Activated CD8-positive, alpha-beta memory T cell treated with anti-CD3 and anti-CD28 coated beads, Interleukin-2, amount 50 U/mL, for 1 hour (primary cell): ENCODE measurements around the gene PA2G4.

Experiments used
- DNase-seq: peaks from one replicate; pipeline ENCODE4 v3.0.0-alpha.2; 2020; ENCODE audit errors: extremely low read depth

Gene PA2G4

DNA sequence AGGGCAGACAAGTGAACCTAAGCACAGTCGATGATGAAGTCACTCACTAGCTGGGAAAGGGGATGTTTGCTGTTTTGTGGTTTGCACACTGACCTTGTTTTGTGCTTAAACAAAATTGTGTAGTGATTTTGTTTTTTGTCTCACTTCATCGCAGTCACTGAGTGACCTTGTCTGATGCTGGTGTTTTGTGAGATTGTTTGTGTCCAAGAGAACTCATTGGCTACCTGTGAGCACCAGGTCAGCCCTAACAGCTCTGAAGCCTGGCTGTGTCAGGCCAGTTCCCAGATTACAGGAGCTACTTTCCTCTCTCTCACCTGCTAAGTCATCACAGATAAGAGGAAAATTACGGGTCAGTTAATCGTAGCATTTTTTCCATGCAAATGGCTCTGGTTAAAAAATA lies 19.8 kb downstream of the PA2G4 start:
- no peak for DNase-seq

DNA sequence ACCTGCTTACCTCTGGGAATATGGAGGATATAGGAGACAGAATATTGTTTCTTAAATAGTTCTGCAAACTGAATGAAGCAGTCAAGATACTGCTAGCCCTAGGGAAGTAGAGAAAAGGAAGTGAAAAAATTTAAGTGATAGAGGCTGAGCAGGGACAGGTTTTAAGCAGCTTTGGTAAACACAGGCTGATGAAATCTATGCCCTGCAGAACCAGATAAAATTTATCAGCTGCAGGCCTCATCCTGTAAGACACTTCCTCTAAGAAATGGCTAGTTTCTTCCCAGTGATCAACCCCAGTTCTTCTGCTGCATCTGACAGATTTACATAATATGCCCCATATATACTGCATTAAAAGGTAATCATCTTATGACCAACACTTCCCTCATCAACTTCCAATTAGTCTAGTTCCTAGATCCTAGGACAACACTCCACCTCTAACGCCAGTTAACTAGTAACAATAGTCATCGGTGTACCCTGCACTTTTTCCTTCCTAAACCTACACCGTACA lies 22.4 kb downstream of the PA2G4 start:
- no peak for DNase-seq

DNA sequence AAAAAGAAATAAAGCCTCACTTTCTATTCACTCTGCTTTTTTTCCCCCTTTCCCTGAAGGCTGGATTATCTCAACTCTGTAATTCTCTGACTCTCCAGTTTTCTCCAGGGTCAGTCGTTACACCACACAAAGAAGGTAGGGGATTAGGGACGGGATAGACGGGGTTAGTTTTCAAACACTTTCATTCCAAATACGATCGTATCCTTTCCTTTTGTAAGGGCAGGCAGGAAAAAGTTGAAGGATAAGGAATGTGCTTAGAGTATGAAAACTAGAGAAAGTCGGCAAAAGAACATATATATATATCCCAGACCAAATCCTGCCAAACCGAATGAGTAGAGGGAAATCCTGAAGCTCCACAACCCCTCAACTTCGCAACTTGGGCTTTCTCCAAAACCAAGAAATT lies 23.1 kb downstream of the PA2G4 start:
- no peak for DNase-seq

DNA sequence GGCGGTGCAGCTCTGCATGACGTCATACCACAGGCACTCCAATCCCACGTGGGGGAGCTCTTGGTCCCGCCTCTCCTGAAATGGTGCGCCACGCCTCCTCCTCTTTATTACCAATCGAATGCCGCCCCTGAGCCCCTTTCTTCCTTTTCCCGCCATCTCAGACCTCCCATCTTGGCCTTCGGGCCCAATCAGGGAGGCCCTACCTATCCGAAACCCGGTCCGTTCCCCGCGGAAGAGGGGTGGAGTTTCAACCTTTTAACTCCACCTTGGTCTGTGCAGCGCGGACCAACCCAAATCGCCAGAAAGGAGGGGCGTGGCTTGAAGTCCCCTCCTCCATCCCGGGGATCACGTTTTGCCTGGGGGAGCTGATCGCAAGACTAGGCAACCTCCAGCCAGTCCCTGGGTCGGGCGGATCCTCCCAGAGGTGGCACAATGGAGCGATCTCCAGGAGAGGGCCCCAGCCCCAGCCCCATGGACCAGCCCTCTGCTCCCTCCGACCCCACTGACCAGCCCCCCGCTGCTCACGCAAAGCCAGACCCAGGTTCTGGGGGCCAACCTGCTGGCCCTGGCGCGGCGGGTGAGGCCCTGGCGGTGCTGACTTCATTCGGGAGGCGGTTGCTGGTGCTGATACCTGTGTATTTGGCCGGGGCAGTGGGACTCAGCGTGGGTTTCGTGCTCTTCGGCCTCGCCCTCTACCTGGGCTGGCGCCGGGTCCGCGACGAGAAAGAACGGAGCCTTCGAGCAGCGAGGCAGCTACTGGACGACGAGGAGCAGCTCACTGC lies 23.7 kb downstream of the PA2G4 start, which contains the start of gene ESYT1:
Gene ESYT1, plus strand, starts transcription at position 380 of the 782 bp plus-strand sequence. Its CDS starts 53 bp downstream, at position 433.
- peak; percentile 98 for DNase-seq

DNA sequence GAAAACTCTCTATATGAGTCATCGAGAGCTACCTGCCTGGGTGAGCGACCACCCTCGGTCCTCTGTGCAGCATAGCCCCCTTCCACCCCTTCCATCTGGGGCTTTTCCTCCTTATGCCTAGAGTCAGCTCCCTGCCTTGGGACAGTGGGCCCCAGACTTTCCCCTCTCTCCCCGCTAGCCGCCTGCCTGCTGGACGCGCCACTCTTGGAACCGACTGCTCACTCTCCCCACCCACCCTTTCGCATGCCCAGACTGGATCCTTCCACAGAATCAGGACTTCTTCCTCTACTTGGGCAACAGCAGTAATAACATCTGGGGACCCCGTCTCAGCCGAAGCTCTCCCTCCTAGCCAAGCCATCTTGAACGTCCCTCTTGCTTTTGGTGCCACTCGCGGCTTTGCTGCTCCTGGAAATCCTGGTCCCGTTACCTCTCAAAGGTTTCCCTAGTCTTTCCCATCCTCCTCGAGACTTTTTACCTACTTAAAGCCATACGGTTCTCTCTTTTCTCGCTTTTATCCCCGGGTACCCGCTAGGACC lies 24.4 kb downstream of the PA2G4 start:
- DNase-seq: no peak

DNA sequence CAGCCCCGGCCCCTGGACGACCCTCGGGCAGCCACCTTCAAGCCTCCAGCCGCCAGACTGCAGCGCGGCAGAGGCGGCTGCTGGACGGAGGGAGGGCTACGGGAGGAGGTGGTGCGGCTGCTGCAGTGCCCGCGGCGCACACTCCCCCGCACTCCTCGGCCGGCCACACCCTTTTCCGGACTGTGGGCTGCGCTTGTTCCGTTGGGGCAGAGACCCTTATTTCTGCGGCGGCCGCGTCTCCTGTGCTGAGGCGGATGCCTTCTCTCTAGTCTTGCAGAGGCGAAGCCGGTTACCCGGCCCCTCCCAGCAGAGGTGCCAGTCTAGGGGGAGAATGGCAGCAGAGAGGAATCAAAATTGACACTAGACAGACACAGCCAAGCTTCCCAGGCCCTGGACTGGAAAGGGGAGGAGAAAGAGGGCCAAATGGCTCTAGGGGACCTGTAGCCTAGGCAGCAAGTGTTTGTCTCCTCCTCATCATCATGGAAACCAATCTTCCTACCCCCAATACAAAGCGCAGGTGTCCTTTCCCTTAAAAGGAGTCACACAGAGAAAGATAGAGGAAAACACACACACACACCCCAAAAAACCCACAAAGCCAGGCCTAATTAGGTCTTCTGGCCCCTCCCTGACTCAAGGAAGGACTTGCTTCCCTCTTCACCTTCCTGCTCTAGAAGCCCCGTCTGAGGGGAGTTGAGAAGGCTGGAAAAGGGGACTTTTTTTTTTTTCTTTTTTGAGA lies 25.0 kb downstream of the PA2G4 start:
- DNase-seq: peak; percentile 42

DNA sequence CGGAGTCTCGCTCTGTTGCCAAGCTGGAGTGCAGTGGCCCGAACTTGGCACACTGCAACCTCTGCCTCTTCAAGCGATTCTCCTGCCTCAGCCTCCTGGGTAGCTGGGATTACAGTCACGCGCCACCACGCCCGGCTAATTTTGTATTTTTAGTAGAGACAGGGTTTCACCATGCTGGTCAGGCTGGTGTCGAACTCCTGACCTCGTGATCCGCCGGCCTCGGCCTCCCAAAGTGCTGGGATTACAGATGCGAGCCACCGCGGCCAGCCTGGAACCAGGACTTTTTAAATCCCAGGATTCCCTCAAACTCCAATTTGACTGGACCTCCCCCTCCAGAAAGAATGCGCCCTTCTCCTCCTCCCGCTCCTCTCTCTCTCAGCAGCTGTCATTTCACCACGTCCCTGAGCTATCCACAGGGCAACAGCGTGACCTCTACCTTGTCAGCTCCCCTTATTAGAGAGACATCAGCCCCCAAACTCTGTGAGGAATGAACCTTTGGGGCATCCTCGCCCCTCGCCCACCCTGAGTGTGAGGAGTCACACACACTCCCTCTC lies 25.7 kb downstream of the PA2G4 start:
- no peak for DNase-seq

DNA sequence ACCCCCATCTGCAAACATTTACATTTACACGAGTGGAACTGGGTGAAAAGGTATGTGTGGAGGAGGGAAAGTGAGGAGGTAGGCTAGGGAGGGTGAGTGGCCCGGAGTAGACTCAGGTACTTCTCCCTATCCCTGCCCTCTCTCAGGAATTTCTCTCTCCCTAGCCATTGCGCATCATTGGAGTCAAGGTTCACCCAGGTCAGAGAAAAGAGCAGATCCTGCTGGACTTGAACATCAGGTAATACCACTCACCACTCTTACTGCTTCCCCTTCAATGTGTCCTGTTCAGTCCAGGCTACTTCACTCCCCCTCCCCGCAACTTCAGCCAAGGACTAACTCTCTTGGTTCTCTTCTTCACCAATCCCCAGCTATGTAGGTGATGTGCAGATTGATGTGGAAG lies 26.5 kb downstream of the PA2G4 start:
- no peak for DNase-seq

DNA sequence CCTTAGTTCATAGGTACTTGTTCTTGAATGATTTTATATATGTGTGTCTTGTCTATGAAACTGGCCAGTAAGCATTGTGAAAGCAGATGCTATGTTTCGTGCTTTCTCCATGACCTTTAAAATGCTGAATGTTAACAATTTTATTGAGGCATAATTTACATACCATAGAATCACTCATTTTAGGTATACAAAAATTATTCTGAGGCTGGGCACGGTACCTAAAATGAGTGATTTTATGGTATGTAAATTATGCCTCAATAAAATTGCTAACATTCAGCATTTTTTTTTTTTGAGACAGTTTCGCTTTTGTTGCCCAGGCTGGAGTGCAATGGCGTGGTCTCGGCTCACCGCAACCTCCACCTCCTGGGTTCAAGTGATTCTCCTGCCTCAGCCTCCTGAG lies 30.5 kb downstream of the PA2G4 start:
- no peak for DNase-seq

DNA sequence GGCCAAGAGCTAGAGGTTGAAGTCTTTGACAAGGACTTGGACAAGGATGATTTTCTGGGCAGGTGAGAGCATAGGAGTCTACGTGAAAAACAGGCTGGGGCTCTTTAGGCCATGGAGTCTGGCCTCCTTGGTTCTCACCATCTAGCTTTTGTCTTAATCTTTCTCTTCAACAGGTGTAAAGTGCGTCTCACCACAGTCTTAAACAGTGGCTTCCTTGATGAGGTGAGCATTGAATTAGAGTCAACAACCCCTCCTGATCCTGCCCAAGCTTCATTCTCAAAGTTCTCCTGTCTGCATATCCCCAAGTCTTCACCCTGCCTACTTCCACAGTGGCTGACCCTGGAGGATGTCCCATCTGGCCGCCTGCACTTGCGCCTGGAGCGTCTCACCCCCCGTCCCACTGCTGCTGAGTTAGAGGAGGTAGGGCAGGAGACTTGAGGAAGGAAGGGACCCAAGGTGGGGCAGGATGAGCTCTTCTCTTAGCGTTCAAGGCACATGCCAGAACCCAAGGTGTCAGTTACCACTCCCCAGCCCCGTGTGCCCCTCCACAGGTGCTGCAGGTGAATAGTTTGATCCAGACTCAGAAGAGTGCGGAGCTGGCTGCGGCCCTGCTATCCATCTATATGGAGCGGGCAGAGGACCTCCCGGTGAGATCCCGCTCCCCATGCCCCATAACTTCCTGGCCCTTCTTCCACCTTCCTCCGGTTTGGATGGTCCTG lies 33.7 kb downstream of the PA2G4 start:
- no peak for DNase-seq

DNA sequence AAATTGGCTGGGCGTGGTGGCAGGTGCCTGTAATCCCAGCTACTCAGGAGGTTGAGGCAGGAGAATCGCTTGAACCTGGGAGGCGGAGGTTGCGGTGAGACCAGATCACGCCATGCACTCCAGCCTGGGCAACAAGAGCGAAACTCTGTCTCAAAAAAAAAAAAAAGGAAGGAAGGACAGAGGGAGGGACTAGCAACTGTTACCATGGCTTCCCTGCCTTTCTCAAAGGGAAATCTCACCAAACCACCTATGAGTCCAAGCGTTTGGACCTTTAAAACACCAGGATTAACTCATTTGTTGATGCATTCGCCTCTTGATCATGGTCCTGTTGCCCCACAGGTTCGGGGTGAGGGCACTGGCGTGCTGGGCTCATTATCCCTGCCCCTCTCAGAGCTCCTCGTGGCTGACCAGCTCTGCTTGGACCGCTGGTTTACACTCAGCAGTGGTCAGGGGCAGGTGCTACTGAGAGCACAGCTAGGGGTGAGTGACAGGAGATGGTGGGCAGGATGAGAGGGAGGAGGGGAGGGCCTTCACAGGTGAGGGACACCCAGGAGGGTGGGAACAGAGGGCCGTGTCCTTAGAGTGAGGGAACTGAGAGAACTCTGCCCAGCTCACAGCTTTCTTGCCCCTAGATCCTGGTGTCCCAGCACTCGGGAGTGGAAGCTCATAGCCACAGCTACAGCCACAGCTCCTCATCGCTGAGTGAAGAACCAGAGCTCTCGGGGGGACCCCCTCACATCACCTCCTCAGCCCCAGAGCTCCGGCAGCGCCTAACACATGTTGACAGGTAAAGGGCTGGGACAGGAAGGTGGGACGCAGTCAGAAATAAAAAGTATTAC lies 37.8 kb downstream of the PA2G4 start:
- DNase-seq: no peak

DNA sequence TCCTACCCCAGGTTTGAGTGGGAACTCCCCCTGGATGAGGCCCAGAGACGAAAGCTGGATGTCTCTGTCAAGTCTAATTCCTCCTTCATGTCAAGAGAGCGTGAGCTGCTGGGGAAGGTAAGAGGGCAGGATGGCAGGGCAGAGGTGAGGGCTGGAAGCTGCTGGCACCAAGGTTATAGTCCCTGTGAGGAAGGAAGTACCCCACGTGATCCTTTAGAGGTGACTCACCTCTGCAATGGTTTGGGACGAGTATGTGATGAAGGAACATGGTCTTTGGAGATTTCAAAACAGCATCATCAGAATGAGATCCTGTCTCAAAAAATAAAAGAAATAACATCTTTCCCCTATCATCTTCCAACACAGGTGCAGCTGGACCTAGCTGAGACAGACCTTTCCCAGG lies 38.9 kb downstream of the PA2G4 start:
- no peak for DNase-seq

DNA sequence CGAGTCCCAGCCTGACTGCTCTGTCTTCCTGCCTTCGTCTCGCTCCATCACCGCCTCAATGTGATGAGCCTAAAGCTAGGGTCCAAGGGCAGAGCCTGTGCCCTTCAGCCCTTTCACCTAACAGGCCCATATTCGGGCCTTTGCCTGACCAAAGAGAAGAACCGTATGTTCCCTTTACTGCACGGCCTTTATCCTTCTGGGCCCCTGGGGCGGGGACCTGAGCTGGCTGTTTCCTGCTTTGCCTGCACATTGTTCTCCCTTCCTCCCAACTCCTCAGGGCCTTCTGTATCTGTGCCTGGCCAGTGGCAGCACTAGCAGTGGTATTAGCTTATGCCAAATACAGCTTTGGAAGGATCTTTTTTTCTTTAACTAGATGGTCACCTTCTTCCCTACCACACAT lies 39.5 kb downstream of the PA2G4 start:
- no peak for DNase-seq

DNA sequence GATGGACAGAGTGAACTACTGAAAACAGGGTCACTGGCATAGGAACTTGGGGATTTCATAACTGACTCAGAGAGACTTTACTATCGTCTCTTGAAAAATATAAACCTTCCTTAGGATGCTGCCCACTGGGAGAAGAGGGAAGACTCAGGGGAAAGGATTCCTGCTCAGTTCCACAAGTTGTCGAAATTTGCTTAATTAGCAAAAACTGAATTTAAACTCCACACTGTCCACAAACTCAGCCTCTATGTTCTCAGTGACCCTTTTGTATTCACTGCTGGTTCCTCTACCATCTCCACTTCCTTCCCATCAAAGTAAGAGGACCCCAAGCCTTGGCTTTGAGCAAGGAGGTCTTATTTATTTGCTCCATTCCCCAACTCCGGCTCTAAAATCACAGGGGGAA lies 40.9 kb downstream of the PA2G4 start:
- DNase-seq: no peak

DNA sequence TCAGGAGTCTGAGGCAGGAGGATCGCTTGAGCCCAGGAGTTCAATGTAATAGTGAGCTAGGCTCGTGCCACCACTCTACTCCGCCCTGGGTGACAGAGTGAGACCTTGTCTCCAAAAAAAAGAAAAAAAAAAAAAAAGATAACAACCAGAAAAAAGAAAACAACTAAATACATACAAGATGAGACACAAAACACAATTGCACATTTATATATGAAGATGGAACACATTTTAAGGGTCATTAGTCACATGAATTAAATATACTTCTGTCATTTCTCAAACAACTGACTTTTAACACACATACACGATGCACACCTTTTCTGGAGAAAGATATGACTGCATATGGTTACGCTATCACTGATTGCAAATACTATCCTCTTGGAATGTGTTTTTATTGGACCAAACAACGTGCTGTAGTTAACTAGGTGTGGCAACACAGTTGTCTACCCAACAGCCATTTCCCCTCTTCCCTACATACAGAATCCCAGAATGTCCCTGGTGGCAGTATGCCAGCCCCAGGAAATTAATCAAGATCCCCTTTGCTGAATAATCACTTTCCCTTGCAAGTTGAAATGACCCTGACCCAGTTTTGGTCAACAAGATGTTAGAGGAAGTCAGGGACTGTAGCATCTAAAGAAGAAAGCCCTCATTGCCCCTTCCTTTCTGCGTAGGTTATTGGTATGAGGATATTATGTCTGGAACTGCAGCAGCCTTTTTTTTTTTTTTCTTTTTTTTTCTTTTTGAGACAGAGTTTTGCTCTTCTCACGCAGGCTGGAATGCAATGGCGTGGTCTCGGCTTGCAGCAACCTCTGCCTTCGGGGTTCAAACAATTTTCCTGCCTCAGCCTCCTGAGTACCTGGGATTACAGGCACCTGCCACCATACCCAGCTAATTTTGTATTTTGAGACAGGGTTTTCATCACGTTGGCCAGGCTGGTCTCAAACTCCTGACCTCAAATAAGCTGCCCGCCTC lies 42.4 kb downstream of the PA2G4 start:
- DNase-seq: no peak

DNA sequence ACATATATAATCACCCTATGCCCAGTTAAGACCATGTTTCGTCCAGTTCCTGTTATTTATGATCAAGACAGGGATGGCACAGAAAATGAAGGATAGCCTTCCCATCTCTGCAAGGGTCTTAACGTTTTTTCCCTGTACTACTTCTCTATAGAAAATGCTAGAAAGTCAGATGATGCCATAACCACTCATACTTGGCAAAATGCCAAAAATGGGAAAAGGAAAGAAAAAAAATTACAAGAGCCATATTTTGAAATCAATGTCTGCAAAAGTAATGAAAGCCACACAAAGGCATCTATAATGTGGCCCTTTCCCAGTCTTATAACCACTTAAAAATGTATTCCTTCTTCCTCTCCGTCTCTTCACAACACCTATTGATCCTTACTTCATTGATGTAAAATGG lies 46.2 kb downstream of the PA2G4 start:
- DNase-seq: no peak

DNA sequence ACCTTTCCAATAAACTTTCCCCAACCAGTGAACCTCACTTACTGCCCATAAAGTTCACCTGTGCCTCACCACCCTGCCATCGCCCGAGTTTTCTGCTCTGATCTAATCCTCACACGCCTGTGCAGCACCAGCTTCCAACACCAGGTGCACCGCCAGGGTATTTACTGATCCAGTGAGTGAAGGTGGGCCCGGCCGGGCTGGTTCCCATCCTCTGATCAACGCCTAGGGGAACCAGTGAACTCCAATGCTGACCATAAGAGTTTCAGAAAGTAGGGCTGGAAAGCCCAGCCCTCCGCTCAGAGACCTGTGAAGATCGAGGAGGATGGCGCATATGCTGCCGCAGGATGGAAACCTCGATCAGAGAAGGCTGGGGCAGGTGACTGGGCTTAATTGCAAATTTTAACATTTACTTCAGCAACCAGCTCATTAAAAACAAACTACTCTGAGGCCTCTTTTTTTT lies 47.3 kb downstream of the PA2G4 start:
- DNase-seq: no peak

DNA sequence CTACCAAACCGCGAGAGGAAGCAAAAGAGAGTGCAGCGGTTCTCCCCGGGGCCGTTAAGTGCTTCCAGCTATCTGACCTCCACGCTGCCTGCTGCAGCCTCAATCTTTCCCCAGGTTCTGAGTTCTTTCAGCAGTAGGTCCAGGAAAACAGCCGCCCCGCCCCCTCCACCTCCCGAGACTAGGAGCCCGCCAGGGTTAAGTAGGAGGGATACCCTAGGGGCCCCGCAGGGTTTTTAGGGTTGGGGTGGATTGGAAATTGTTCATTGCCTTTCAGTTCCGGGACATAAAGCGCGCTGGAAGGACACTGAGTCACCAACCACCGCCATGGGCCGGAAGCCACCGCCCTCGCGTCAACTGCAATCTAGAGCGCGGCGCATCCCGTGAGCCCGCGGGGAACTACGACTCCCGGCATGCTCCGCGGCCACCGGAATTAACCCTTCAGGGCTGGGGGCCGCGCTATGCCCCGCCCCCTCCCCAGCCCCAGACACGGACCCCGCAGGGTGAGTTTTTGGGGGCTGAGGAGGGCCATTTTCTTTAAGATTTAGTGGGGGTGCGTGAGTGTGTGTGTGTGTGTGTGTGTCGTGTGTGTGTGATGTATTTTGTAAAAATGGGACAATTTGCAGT lies 47.9 kb downstream of the PA2G4 start, which contains the start of gene MYL6B:
Gene MYL6B, plus strand, starts transcription at position 456 of the 624 bp plus-strand sequence. CDS start 1,332 bp downstream, outside the sequence.
- DNase-seq: peak; percentile 74
